Nephron (organoid): ENCODE results near the gene SMTN.

Source experiments
- H3K27ac Mint-ChIP-seq, 3 experiments: 2 replicates each; pipeline ENCODE4 v1.8.0; 2020; ENCODE audit warnings: mixed read lengths in 3 of 3, mild to moderate bottlenecking in 2 of 3, moderate library complexity in 1 of 3
- H3K27me3 Mint-ChIP-seq: 2 replicates; pipeline ENCODE4 v1.8.0; 2021; ENCODE audit warnings: low read depth, mild to moderate bottlenecking, moderate library complexity, mixed read lengths
- H3K36me3 Mint-ChIP-seq: 2 replicates; pipeline ENCODE4 v1.8.0; 2020; ENCODE audit warnings: low read depth, mixed read lengths
- H3K4me1 Mint-ChIP-seq: 2 replicates; pipeline ENCODE4 v1.8.0; 2020; ENCODE audit warnings: mixed read lengths
- H3K4me3 Mint-ChIP-seq, 3 experiments: 2 replicates each; pipeline ENCODE4 v1.8.0; 2020; ENCODE audit warnings: mild to moderate bottlenecking in 3 of 3, mixed read lengths in 3 of 3, moderate library complexity in 2 of 3
- H3K9me3 Mint-ChIP-seq: 2 replicates; pipeline ENCODE4 v1.8.0; 2020; ENCODE audit warnings: mixed read lengths
- CTCF ChIP-seq, 3 experiments: fragments of 200-600 bp; sonication (generic); IDR thresholded peaks; one replicate each; pipeline ENCODE4 v1.5.0; 2021; ENCODE audit warnings: antibody characterized with exemption in 3 of 3; ENCODE audit not compliant: unreplicated experiment in 3 of 3

SMTN gene

GRCh38 chr22:31080164-31080847 is 812 bp upstream of the SMTN start:
- peaks cover 43% of the 10 kb centered on the region for H3K4me1 Mint-ChIP-seq
- H3K4me3 Mint-ChIP-seq, result peak overlapping the region; percentile 92 to 94 (median 93)
- H3K27ac Mint-ChIP-seq, result peak overlapping the region; percentile 98 to 99 (median 98)
- TF ChIP-seq CTCF (IDR thresholded peaks at IDR 0.05; ENCODE audit: unreplicated experiment in 3 of 3), result no peak
- no peaks in the 10 kb centered on the region for H3K36me3 Mint-ChIP-seq
- no peaks in the 10 kb centered on the region for H3K27me3 Mint-ChIP-seq
- no peaks in the 10 kb centered on the region for H3K9me3 Mint-ChIP-seq

- no peak for TF ChIP-seq CTCF (IDR thresholded peaks at IDR 0.05; ENCODE audit: unreplicated experiment in 3 of 3)
- Mint-ChIP-seq H3K4me1 (peaks cover 41% of the 10 kb centered on the region), H3K4me3 (peak overlapping the region; percentile 92 to 94 (median 93)), H3K27ac (peak overlapping the region; percentile 98 to 99 (median 98)), H3K27me3 (no peaks in the 10 kb centered on the region), H3K9me3 (no peaks in the 10 kb centered on the region), H3K36me3 (no peaks in the 10 kb centered on the region)
Measured at GRCh38 chr22:31081963-31082605, 966 bp downstream of the SMTN start.

- TF ChIP-seq CTCF (IDR thresholded peaks at IDR 0.05; ENCODE audit: unreplicated experiment in 3 of 3), result peak in 2 of 3 experiments; percentile 32
- no peaks in the 10 kb centered on the region for H3K36me3 Mint-ChIP-seq
- H3K27me3 Mint-ChIP-seq, result no peaks in the 10 kb centered on the region
- H3K9me3 Mint-ChIP-seq, result no peaks in the 10 kb centered on the region
- peak overlapping the region; percentile 90 to 99 (median 98) for H3K27ac Mint-ChIP-seq
- H3K4me1 Mint-ChIP-seq, result peaks cover 41% of the 10 kb centered on the region
- peak overlapping the region; percentile 92 to 94 (median 93) for H3K4me3 Mint-ChIP-seq
Measured at GRCh38 chr22:31082606-31083376, 1.7 kb downstream of the SMTN start.

- H3K27me3 Mint-ChIP-seq, result no peaks in the 10 kb centered on the region
- H3K9me3 Mint-ChIP-seq, result no peaks in the 10 kb centered on the region
- peak overlapping the region; percentile 83 to 98 (median 90) for H3K27ac Mint-ChIP-seq
- no peak for TF ChIP-seq CTCF (IDR thresholded peaks at IDR 0.05; ENCODE audit: unreplicated experiment in 3 of 3)
- H3K36me3 Mint-ChIP-seq, result no peaks in the 10 kb centered on the region
- H3K4me1 Mint-ChIP-seq, result peaks cover 41% of the 10 kb centered on the region
- peak overlapping the region; percentile 92 to 94 (median 93) for H3K4me3 Mint-ChIP-seq
Measured at GRCh38 chr22:31083377-31083768, 2.3 kb downstream of the SMTN start.

- TF ChIP-seq CTCF (IDR thresholded peaks at IDR 0.05; ENCODE audit: unreplicated experiment in 3 of 3), result no peak
- Mint-ChIP-seq H3K9me3 (no peaks in the 10 kb centered on the region), H3K27ac (peak overlapping the region; percentile 83 to 91 (median 90)), H3K36me3 (no peaks in the 10 kb centered on the region), H3K4me1 (peaks cover 41% of the 10 kb centered on the region), H3K27me3 (no peaks in the 10 kb centered on the region), H3K4me3 (peak overlapping the region; percentile 92 to 94 (median 93))
Measured at GRCh38 chr22:31083923-31084810, 3.0 kb downstream of the SMTN start.
